K562 (cell line): ENCODE measurements around the gene UTS2R. TPM values are rescaled to one million over a fixed set of nuclear protein-coding genes. Genes with fewer than 3 reads are reported as not detected.
"Not testable (repeated sequence)": the region's sequence is repeated elsewhere in the genome, so short reads cannot be mapped to it uniquely, and the experiment has no call there.

ENCODE experiments used
- ATAC-seq: fragments of 200-7000 bp; cut with Tn5 transposase; 3 replicates; pipeline ENCODE4 v1.9.1; 2020; ENCODE audit warnings: moderate library complexity
- BruUV-seq: library from RNA; stranded (reverse); fragments of 400-500 nt; replicated peaks from 2 replicates; lab custom pipeline; 2021; lab: Mats Ljungman, UMichigan
- CTCF ChIA-PET: fragments of 300-600 bp; formaldehyde crosslinking; extraction: SDS; loops from one replicate; lab custom pipeline; 2021; ENCODE audit warnings: low intra/inter-chr PET ratio; lab: Yijun Ruan, JAX
- POLR2A ChIA-PET: fragments of 300-600, 350-650 bp; sonication (Branson Sonifier 250); formaldehyde crosslinking; extraction: SDS; loops from one replicate; lab custom pipeline; 2021; ENCODE audit warnings: antibody characterized with exemption, inconsistent platforms; lab: Yijun Ruan, JAX
- DNase-seq, 4 experiments: peaks; one replicate each; pipeline versions ENCODE4 v3.0.0 to v3.0.0-alpha.2; 2011 to 2018; ENCODE audit warnings: low spot score in 3 of 4, mixed read lengths in 3 of 4; ENCODE audit errors: extremely low read depth in 1 of 4
- FAIRE-seq: peaks from 2 replicates; lab custom pipeline; 2011; peaks lifted over from hg19 to GRCh38; lab: Jason Lieb, UNC
- H2AFZ ChIP-seq: 2 replicates; pipeline ENCODE4 v1.6.0; 2011; ENCODE audit warnings: low read depth, low read length, control low read depth, inconsistent platforms
- H3K27ac ChIP-seq: fragments of 200-600 bp; 3 replicates; pipeline ENCODE4 v1.8.0; 2011; ENCODE audit warnings: low read depth, mild to moderate bottlenecking, control low read depth, inconsistent platforms, low read length, moderate library complexity, mixed read lengths; ENCODE audit errors: extremely low read depth
- H3K27me3 ChIP-seq, 2 experiments: fragments of 300-600 bp in 1 of 2; 2 replicates in 1 of 2; 3 replicates in 1 of 2; pipeline versions ENCODE4 v1.6.0 to v1.8.0; 2011; ENCODE audit warnings: inconsistent platforms in 2 of 2, low read length in 2 of 2, mild to moderate bottlenecking in 1 of 2, mixed read lengths in 1 of 2, moderate library complexity in 1 of 2; ENCODE audit not compliant: control insufficient read depth in 2 of 2, insufficient read depth in 2 of 2
- H3K36me3 ChIP-seq: fragments of 300-600 bp; 3 replicates; pipeline ENCODE4 v1.8.0; 2011; ENCODE audit warnings: mild to moderate bottlenecking, low read length, inconsistent platforms; ENCODE audit not compliant: control insufficient read depth, insufficient read depth
- H3K4me1 ChIP-seq, 2 experiments: fragments of 200-600 bp in 1 of 2; replicated peaks in 1 of 2; 2 replicates in 1 of 2; 3 replicates in 1 of 2; pipeline versions ENCODE4 v1.5.1 to v1.8.0; 2011; ENCODE audit warnings: inconsistent platforms in 2 of 2, low read length in 2 of 2, mild to moderate bottlenecking in 1 of 2, mixed read lengths in 1 of 2, moderate library complexity in 1 of 2; ENCODE audit not compliant: control insufficient read depth in 2 of 2, insufficient read depth in 2 of 2
- H3K4me2 ChIP-seq: 2 replicates; pipeline ENCODE4 v1.6.1; 2011; ENCODE audit warnings: low read length, control low read depth, inconsistent platforms, mixed read lengths; ENCODE audit not compliant: insufficient read depth
- H3K4me3 ChIP-seq: fragments of 200-600 bp; sonication (generic), shearing (Covaris generic); 2 replicates; pipeline ENCODE4 v1.5.1; 2016; ENCODE audit warnings: control low read depth, inconsistent platforms
- H3K79me2 ChIP-seq: fragments of 200-600 bp; 3 replicates; pipeline ENCODE4 v1.8.0; 2011; ENCODE audit warnings: low read length, inconsistent platforms; ENCODE audit not compliant: control insufficient read depth, insufficient read depth
- H3K9ac ChIP-seq, 2 experiments: 2 replicates each; pipeline versions ENCODE4 v1.6.0 to v1.6.1; 2011; ENCODE audit warnings: low read depth in 2 of 2, low read length in 2 of 2, control low read depth in 1 of 2, inconsistent platforms in 1 of 2, mild to moderate bottlenecking in 1 of 2, mixed read lengths in 1 of 2; ENCODE audit not compliant: insufficient read depth in 1 of 2
- H3K9me1 ChIP-seq: one replicate; pipeline ENCODE4 v1.6.0; 2011; ENCODE audit warnings: inconsistent platforms, mild to moderate bottlenecking, low read length, moderate library complexity; ENCODE audit not compliant: control insufficient read depth, insufficient read depth
- H3K9me3 ChIP-seq: replicated peaks from 2 replicates; pipeline ENCODE4 v1.5.1; 2011; ENCODE audit warnings: low read depth, low read length, inconsistent platforms; ENCODE audit not compliant: control insufficient read depth, insufficient read depth
- H4K20me1 ChIP-seq: replicated peaks from 2 replicates; pipeline ENCODE4 v1.6.1; 2011; ENCODE audit warnings: low read length, inconsistent platforms, mixed read lengths; ENCODE audit not compliant: control insufficient read depth, insufficient read depth
- BCOR ChIP-seq: fragments of 450-650 bp; IDR thresholded peaks from 2 replicates; pipeline ENCODE4 v1.6.1; 2016
- COPS2 ChIP-seq: fragments of 450-650 bp; conservative IDR thresholded peaks from 2 replicates; pipeline ENCODE4 v1.6.1; 2016; ENCODE audit warnings: mild to moderate bottlenecking, moderate library complexity
- MTA3 ChIP-seq: fragments of 450-650 bp; formaldehyde crosslinking; IDR thresholded peaks from 2 replicates; pipeline ENCODE4 v1.6.1; 2017; ENCODE audit warnings: mild to moderate bottlenecking, borderline replicate concordance
- PRPF4 ChIP-seq: fragments of 200-400 bp; formaldehyde crosslinking; IDR thresholded peaks from one replicate; pipeline ENCODE4 v1.6.1; 2017; ENCODE audit warnings: low read length, low read depth, mild to moderate bottlenecking; ENCODE audit not compliant: insufficient read depth, poor library complexity, severe bottlenecking
- TCF3 ChIP-seq: sonication (generic); formaldehyde crosslinking; IDR thresholded peaks from 2 replicates; pipeline ENCODE4 v1.4.0; 2020; ENCODE audit warnings: mild to moderate bottlenecking, missing genetic modification reagents
- ZBED1 ChIP-seq: IDR thresholded peaks from 2 replicates; pipeline ENCODE4 v1.6.1; 2014
- WGBS: fragments of 100-300 bp; shearing (Covaris generic); methylation state at CpG from one replicate; pipeline ENCODE4 v1.1.6; 2016; ENCODE audit warnings: low coverage, mixed read lengths; ENCODE audit not compliant: insufficient coverage; ENCODE audit errors: missing lambda C conversion rate; 5-methylcytosine and 5-hydroxymethylcytosine counted together
- in situ Hi-C: fragments of 300-500 bp; cut with MboI; formaldehyde crosslinking; loops from 4 replicates; pipeline ENCODE4 v1.15.0; 2018; ENCODE audit warnings: inconsistent platforms, mixed read lengths
- intact Hi-C: fragments of 100-400 bp; cut with micrococcal nuclease; formaldehyde crosslinking; loops from 2 replicates; pipeline ENCODE4 v1.14.2; 2022
- polyA plus RNA-seq, 8 experiments: library from polyadenylated mRNA; depleted of rRNA in 4 of 8; stranded (reverse) in 5 of 8; unstranded in 3 of 8; fragments of >200 nt; fragmentation: Nextera tagmentation in 2 of 8; fragmentation: Illumina TruSeq in 1 of 8; extraction: Ambion mirVana in 2 of 8; extraction: Trizol in 1 of 8; gene quantifications; 2 replicates each; pipeline versions ENCODE4 v1.2.1 to v1.2.3, GENCODE V29; 2011 to 2014; ENCODE audit warnings: inconsistent platforms in 1 of 8, missing spikeins in 1 of 8
- total RNA-seq, 7 experiments: library from RNA; depleted of rRNA in 6 of 7; stranded (reverse); fragments of >200 nt in 6 of 7; fragmentation: Illumina TruSeq in 2 of 7; extraction: Trizol in 2 of 7; gene quantifications; 2 replicates each; pipeline versions ENCODE4 v1.2.1 to v1.2.3, GENCODE V29; 2011 to 2021; ENCODE audit warnings: low replicate concordance in 1 of 7
- TF ChIP-seq, protein P1 (sequence below): fragments of 450-650 bp; IDR thresholded peaks from one replicate; pipeline ENCODE4 v1.6.1; 2018; ENCODE audit warnings: mild to moderate bottlenecking, moderate library complexity; ENCODE audit not compliant: partially characterized antibody
- TF ChIP-seq, protein P2 (sequence below): fragments of 450-650 bp; IDR thresholded peaks from 2 replicates; pipeline ENCODE4 v1.6.1; 2017; ENCODE audit warnings: antibody characterized with exemption, mild to moderate bottlenecking

The UTS2R gene
- total and polyA plus RNA-seq, 9 of the 15 experiments (the other 6 are each of a cell fraction or from before 2014, with no cell fraction given): 0.22 TPM; not detected in 8

DNA sequence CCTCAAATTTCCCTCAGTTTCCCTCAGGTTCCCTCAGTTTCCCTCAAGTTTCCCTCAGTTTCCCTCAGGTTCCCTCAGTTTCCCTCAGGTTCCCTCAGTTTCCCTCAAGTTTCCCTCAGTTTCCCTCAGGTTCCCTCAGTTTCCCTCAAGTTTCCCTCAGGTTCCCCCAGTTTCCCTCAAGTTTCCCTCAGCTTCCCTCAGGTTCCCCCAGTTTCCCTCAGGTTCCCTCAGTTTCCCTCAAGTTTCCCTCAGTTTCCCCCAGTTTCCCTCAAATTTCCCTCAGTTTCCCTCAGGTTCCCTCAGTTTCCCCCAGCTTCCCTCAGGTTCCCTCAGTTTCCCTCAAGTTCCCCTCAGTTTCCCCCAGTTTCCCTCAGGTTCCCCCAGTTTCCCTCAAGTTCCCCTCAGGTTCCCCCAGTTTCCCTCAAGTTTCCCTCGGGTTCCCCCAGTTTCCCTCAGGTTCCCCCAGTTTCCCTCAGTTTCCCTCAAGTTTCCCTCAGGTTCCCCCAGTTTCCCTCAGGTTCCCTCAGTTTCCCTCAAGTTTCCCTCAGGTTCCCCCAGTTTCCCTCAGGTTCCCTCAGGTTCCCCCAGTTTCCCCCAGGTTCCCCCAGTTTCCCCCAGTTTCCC, 12.0 kb upstream of the UTS2R start:
- H3K4me2 ChIP-seq, H4K20me1 ChIP-seq, DNase-seq, H3K36me3 ChIP-seq, BruUV-seq, H3K4me3 ChIP-seq, H3K9me3 ChIP-seq, H2AFZ ChIP-seq, H3K9ac ChIP-seq, ATAC-seq, H3K27ac ChIP-seq, POLR2A ChIA-PET, H3K79me2 ChIP-seq, FAIRE-seq, H3K27me3 ChIP-seq, in situ Hi-C loops, CTCF ChIA-PET, H3K9me1 ChIP-seq: not testable (repeated sequence)
- WGBS: 43% methylated on average over 1 of the region's 1 CpG
- intact Hi-C loops: loop anchor here (10.0 kb wide), 1 partner anchor 135 kb away; no protein-coding TSS in a partner anchor
- H3K4me1 ChIP-seq: peaks cover 7 to 26% of the 10 kb centered on the region in 2 experiments; a peak in 4 of 5 replicates
- TF ChIP-seq BCOR: peak; percentile 93
- TF ChIP-seq, all 486 proteins: peak for 1; not testable (repeated sequence) for 485

DNA sequence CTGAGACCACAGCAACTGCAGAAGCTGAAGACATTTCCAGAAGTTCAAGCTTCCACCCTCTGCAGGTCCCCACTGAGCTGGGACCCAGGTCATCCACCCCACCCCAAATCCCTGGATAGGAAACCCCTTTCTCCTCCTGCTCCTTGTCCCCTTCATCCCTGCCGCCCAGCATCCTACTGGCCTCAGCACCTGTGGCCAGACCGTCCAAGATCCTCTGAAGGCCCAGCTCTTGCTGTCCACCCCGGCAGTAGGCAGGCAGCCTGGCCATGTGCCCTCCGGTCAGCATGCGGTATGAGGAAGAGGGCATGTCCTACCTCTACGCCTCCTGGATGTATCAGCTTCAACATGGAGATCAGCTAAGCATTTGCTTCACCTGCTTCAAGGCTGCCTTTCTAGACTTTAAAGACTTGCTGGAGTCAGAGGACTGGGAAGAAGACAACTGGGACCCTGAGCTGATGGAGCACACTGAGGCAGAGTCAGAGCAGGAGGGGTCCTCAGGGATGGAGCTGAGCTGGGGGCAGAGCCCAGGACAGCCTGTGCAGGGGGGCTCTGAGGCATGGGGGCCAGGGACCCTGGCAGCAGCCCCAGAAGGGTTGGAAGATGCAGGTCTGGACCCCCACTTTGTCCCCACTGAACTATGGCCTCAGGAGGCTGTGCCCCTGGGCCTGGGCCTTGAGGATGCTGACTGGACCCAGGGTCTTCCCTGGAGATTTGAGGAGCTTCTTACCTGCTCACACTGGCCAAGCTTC, 9.5 kb upstream of the UTS2R start:
- in situ Hi-C loops (no loop called here), intact Hi-C loops (no loop called here)
- FAIRE-seq (no peak), ATAC-seq (no peak), DNase-seq (no peak)
- BruUV-seq: no TSS peak
- Histone ChIP-seq H3K36me3 (no peaks in the 10 kb centered on the region), H3K27ac (no peak overlapping the region), H3K4me3 (no peak overlapping the region), H3K9ac (no peak overlapping the region), H3K4me2 (no peak overlapping the region), H3K9me1 (no peaks in the 10 kb centered on the region), H3K79me2 (no peaks in the 10 kb centered on the region), H3K9me3 (no peaks in the 10 kb centered on the region), H3K4me1 (peaks cover 12 to 24% of the 10 kb centered on the region in 2 experiments; a peak in 4 of 5 replicates), H4K20me1 (no peaks in the 10 kb centered on the region), H3K27me3 (no peaks in the 10 kb centered on the region), H2AFZ (no peak overlapping the region)
- ChIA-PET POLR2A (interaction anchor here (0.7 to 1.3 kb wide), 5 partner anchors 8 to 127 kb away, joined by 3 to 4 read pairs (median 3); no protein-coding TSS in a partner anchor), CTCF (no interaction called here)
- 69% methylated on average over 6 of the region's 6 CpGs for WGBS
- TF ChIP-seq ZBED1 (no peak), COPS2 (no peak), PRPF4 (no peak), TCF3 (CRISPR knock-in tag) (no peak), MTA3 (no peak)
- TF ChIP-seq, protein P1, sequence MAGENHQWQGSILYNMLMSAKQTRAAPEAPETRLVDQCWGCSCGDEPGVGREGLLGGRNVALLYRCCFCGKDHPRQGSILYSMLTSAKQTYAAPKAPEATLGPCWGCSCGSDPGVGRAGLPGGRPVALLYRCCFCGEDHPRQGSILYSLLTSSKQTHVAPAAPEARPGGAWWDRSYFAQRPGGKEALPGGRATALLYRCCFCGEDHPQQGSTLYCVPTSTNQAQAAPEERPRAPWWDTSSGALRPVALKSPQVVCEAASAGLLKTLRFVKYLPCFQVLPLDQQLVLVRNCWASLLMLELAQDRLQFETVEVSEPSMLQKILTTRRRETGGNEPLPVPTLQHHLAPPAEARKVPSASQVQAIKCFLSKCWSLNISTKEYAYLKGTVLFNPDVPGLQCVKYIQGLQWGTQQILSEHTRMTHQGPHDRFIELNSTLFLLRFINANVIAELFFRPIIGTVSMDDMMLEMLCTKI: no peak
- TF ChIP-seq, protein P2, sequence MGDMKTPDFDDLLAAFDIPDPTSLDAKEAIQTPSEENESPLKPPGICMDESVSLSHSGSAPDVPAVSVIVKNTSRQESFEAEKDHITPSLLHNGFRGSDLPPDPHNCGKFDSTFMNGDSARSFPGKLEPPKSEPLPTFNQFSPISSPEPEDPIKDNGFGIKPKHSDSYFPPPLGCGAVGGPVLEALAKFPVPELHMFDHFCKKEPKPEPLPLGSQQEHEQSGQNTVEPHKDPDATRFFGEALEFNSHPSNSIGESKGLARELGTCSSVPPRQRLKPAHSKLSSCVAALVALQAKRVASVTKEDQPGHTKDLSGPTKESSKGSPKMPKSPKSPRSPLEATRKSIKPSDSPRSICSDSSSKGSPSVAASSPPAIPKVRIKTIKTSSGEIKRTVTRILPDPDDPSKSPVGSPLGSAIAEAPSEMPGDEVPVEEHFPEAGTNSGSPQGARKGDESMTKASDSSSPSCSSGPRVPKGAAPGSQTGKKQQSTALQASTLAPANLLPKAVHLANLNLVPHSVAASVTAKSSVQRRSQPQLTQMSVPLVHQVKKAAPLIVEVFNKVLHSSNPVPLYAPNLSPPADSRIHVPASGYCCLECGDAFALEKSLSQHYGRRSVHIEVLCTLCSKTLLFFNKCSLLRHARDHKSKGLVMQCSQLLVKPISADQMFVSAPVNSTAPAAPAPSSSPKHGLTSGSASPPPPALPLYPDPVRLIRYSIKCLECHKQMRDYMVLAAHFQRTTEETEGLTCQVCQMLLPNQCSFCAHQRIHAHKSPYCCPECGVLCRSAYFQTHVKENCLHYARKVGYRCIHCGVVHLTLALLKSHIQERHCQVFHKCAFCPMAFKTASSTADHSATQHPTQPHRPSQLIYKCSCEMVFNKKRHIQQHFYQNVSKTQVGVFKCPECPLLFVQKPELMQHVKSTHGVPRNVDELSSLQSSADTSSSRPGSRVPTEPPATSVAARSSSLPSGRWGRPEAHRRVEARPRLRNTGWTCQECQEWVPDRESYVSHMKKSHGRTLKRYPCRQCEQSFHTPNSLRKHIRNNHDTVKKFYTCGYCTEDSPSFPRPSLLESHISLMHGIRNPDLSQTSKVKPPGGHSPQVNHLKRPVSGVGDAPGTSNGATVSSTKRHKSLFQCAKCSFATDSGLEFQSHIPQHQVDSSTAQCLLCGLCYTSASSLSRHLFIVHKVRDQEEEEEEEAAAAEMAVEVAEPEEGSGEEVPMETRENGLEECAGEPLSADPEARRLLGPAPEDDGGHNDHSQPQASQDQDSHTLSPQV: no peak
